Activated naive CD4-positive, alpha-beta T cell treated with anti-CD3 and anti-CD28 coated beads, Interleukin-2, amount 50 U/mL, for 16 hours (primary cell): Measurements from ENCODE around the gene PDE11A.

Experiments
- DNase-seq: peaks from one replicate; pipeline ENCODE4 v3.0.0-alpha.2; 2020

PDE11A gene

GRCh38 chr2:177689623-177690022 lies 383.0 kb downstream of the PDE11A start:
- DNase-seq: no peak

GRCh38 chr2:177688844-177689243 lies 383.7 kb downstream of the PDE11A start:
- no peak for DNase-seq

GRCh38 chr2:177683661-177684069 lies 388.9 kb downstream of the PDE11A start:
- DNase-seq: no peak

DNA sequence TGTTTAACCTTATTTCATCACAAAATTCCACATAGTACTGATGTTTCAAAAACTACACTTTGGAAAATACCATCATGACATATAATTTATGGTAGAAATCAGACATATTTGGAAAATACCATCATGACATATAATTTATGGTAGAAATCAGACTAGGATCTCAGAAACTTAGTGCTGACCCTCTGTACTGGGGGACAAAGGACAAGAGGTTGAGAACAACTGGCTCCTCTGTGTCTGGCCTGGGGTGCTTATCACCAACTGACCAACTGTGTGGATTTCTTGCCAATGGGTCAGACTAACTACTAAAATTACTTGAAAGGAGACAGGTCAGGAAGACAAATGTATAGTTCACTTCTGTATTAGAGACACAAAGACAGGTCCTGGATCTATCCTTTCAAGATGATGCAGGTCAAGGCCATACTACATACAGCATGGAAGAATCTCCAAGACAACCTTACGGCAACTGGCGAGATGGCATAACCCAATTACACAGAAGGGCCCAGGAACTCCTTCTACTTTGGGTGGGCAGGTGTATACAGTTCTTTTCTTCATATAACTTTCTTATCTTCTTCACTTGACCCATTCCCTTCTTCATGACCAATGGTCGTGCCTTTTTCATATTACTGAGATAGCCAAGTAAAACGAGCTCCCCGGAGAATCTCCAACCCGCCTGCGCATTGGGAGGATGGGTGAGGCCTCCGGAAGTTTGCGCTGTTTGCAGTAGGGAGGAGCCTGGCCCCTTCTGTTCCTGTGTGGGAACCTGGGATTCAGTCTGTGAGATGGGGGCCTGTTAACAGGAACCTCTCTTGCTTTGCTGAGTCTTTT lies 389.5 kb downstream of the PDE11A start:
- DNase-seq: no peak

DNA sequence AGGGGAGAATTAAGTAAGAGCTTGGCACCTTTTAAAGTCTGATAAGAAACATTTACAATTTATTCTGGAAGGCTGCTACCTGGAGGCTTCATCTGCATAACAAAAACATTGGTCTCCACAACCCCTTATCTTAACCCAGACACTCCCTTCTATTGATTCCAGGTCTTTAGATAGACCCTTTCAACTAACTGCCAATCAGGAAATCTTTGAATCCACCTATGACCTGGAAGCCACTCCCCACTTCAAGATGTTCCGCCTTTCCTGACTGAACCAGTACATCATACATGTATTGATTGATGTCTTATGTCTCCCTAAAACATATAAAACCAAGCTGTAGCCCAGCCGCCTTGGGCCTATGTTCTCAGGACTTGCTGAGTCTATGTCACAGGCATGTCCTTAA lies 390.6 kb downstream of the PDE11A start:
- DNase-seq: no peak

DNA sequence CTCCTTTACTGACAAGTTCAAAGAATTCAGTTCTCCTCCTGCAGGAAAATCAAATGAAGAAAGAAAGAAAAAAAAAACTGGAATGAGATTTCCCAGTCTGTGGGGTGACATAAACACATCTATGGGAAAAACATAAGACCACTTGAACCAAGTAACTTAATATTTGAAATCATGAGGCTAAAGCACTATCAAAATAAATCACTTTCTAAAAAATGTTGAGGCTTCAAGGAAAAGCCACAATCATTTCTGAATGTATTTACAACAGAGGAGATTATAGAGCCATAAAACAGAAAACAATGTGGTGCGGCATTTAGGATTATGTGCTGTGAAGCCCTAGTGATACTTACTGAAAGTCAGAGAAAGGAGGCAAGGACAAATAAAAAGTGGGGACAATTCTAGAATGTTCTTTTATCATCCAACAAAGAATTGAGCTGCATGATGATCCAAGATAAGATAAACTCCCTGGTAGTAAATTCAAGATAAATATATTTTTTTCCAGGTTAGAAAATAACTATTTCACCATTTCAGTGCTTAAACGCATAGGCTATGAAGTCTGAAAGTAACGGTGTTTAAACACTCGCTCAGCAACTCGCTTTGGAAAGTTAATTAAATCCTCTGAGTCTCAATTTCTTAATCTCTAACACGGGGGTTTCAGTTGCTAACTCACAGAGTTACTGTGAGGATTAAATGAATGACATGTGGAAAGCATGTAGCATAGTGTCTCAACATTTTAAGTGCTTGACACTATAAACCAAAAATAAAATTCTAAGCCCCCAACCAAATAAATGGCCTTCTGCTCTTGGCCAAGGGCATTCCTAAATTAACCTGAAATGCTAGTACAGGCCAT lies 391.5 kb downstream of the PDE11A start:
- no peak for DNase-seq

- DNase-seq: no peak
Observed at GRCh38 chr2:177679611-177680605, 392.7 kb downstream of the PDE11A start.

- DNase-seq: no peak
Observed at GRCh38 chr2:177678939-177679338, 393.6 kb downstream of the PDE11A start.

DNA sequence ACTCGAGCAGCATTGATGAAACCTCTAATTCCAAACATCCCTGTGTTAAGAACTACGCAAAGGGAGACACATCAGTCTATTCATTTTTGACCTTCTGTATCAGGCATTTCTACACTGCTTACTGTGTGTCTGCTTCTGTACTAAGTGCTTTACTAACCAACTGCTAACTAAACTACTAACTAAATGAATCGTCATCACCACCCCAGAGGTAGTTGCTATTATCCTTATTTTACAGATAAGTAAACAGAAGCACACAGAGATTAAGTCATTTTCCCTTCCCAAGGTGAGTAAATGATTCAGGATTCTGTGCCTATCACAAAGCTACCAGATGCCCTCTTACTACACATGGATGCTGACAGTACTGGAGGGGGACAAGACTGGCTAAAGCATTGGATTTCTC lies 395.9 kb downstream of the PDE11A start:
- DNase-seq: no peak

DNA sequence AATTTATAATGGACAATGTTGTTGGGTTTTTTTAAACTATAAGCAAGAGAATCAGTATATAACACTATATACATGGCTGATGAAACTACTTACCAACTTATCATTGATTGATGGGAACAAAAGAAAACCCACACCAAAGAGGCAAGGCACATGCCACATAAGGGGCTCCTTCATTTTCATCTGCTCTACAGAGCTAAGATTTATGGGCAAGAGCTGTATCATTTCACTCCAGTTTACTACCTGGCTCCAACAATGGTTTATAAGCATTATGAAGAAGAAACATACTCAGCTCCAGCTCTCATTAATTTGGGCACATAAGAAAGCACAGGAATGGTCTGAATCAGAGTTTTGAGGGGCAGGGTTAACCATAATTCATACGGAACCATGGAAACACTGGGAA lies 396.8 kb downstream of the PDE11A start:
- no peak for DNase-seq

DNA sequence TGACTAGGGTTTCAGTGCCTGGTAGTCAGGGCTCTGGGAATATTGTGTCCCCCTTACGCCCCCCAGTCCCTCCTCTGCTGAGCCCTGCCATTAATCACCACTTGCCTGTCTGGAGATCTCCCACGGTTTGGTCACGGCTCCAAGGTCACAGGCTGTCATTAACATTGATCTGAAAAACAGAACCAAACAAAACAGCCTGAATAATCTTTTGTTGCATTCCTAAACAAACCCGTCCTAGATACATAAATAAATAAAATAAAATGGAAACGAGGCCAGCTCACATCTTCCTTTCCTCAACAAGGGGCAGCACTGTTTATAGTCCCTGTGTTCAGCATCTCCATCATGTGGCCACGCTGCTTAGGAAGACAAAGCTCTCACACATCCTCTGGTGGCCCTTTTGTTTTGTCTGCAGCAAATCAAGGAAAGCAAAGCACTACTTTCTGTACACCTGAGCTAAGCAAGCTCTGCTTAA lies 397.2 kb downstream of the PDE11A start:
- DNase-seq: no peak

GRCh38 chr2:177673602-177674595 lies 398.7 kb downstream of the PDE11A start:
- no peak for DNase-seq

DNA sequence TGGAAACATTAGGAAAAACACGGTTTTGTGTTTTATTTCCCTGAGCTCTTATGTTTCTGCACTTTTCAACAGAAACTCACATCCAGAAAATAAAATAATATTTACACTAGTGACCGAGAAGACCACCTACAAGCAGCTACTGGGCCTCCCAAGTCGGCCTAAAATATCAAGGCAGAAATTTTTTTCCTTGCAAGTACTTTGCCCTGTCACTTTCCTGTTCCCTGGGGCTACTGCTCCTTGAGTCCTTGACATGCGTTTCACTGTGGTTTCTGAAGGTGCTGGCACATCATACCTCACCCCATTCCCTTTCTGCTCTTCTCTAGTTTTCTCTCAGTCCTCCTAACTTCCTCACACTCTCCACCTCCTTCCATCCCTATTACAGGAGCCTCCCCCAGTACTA lies 400.9 kb downstream of the PDE11A start:
- DNase-seq: no peak

- DNase-seq: no peak
Observed at GRCh38 chr2:177670791-177671535, 401.6 kb downstream of the PDE11A start.

DNA sequence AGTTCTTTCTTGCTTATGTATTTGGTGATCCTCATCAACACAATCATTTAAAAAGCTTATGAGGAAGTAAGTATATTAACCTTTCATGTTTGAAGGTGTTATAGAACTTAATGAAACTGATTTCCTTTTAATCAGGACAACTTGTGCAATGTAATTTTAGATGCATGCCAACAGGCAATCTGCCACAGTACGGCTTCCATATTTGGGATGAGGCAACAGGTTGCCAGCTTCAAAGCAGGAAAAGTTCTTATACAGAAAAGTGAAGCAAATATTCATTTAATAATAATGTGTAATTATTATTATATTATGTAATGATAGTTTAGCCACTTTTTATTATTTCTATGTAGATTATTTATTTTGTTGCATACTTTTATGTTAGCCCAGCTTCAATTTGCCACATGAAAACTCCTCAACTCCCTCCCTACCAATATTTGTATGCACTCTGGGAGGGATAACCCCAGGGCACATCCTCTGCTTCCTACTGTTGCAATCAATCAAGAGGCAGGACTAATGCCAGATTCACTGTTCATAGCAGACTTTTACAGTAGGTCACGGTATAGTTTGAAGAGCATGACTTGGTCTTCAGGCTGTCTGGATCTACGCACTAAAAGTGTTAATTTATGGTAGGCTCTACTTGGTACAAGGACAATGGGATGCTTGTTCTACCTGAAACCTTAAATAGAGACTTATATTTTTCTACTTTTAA lies 402.8 kb downstream of the PDE11A start:
- DNase-seq: no peak

DNA sequence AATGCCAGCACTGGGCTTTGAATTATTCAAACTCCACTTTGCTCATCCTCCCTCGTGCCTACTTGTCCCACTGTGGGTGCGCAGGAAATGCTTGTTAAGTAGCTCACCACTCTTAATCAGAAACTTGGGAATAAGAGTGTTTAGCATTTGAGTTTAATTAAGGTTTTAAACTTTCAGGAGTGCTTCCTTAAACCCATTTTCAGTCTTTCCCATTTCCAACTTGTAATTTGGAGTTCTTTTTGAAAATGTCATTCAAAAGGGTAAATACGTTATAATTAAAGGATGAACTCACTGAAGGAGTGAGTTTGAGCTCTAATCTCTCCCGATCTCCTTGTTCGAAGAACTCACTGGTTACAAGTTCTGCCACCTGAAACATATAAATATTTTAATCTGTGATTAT lies 403.4 kb downstream of the PDE11A start:
- DNase-seq: no peak

DNA sequence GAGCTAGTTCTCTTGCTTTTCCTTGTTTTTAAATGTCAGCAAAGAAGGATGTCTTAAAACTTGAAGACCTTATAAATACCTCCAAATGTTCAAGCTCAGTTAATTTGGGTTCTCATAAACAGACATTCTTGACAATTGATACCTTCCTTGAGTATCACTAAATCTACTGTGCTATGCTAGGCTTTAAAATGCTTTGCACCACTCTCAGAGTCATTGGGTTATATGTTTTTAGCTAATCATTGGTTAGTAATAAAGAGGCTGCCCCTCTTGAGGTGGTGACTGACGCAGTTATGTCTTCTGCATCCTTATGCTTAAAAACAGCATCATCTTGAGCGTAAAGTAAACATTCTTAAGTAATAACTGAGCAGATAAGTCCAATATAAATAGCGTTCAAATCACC lies 404.0 kb downstream of the PDE11A start:
- DNase-seq: no peak

GRCh38 chr2:177667626-177668025 lies 405.0 kb downstream of the PDE11A start:
- no peak for DNase-seq

DNA sequence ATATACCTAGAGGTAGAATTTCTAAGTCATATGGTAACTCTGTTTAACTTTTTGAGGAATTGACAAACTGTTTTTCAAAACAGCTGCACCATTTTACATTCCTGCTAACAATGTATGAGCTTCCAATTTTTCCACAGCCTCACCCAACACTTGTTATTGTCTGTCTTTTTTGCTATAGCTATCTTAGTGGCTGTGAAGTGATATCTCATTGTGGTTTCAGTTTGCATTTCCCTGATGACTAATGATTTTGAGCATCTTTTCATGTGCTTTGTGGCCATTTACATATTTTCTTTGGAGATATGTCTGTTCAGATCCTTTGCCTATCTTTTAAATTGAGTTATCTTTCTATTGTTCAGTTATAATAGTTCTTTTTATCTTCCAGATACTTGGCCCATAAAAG lies 406.2 kb downstream of the PDE11A start:
- no peak for DNase-seq

DNA sequence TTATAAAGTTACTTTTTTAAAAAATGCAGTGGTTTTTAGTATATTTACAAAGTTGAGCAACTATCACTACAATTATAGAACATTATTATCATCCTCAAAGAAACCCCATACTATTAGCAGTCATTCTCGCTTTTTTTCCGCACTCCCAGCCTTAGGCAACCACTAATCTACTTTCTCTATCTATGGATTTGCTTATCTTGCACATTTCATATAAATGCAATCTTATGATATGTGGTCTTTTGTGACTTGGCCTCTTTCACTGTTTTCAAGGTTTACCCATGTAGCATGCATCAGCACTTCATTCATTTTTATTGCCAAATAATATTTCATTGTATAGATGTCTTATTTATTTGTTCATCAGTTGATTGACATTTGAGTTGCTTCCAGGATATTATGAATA lies 406.6 kb downstream of the PDE11A start:
- no peak for DNase-seq
